GM19372 (cell line): ENCODE data around the gene UBL4A.

ENCODE experiments used
- ATAC-seq: cut with Tn5 transposase; IDR thresholded peaks from one replicate; pipeline ENCODE4 v1.9.1; 2021; ENCODE audit warnings: mild to moderate bottlenecking, low read depth, moderate library complexity; ENCODE audit not compliant: unreplicated experiment

UBL4A gene

GRCh38 chrX:154466036-154466435 lies 20.4 kb downstream of the UBL4A start:
- no peak for ATAC-seq

GRCh38 chrX:154465601-154466000 lies 20.8 kb downstream of the UBL4A start:
- ATAC-seq, result no peak

GRCh38 chrX:154464806-154465365 lies 21.5 kb downstream of the UBL4A start:
- ATAC-seq, result no peak

- ATAC-seq, result no peak
Measured at GRCh38 chrX:154463611-154464220, 22.7 kb downstream of the UBL4A start.

GRCh38 chrX:154462396-154462795 lies 24.0 kb downstream of the UBL4A start:
- ATAC-seq, result no peak

- ATAC-seq, result no peak
Measured at GRCh38 chrX:154460326-154460725, 26.1 kb downstream of the UBL4A start.

- no peak for ATAC-seq
Measured at GRCh38 chrX:154459832-154460231, 26.6 kb downstream of the UBL4A start.

GRCh38 chrX:154458954-154459778 lies 27.2 kb downstream of the UBL4A start:
- ATAC-seq, result no peak

- ATAC-seq, result peak; percentile 66
Measured at GRCh38 chrX:154458116-154458953, 28.1 kb downstream of the UBL4A start, which contains the start of gene PLXNA3. Gene PLXNA3, plus strand, starts transcription at chrX:154458281. Its CDS starts 1,903 bp downstream, at chrX:154460184.

- peak; percentile 64 for ATAC-seq
Measured at GRCh38 chrX:154457491-154458115, 28.8 kb downstream of the UBL4A start.

GRCh38 chrX:154452823-154453222 lies 33.6 kb downstream of the UBL4A start:
- ATAC-seq, result no peak

- ATAC-seq, result no peak
Measured at GRCh38 chrX:154450312-154450711, 36.1 kb downstream of the UBL4A start.

GRCh38 chrX:154449618-154450017 lies 36.8 kb downstream of the UBL4A start:
- ATAC-seq, result no peak

GRCh38 chrX:154448484-154448883 lies 37.9 kb downstream of the UBL4A start:
- ATAC-seq, result no peak

GRCh38 chrX:154446430-154446829 lies 40.0 kb downstream of the UBL4A start:
- ATAC-seq, result no peak

GRCh38 chrX:154445776-154446175 lies 40.6 kb downstream of the UBL4A start:
- no peak for ATAC-seq

- ATAC-seq, result peak; percentile 11
Measured at GRCh38 chrX:154444755-154445246, 41.6 kb downstream of the UBL4A start.

GRCh38 chrX:154443992-154444754 lies 42.2 kb downstream of the UBL4A start, which contains the start of gene FAM50A:
Gene FAM50A, plus strand, starts transcription at chrX:154444141. Its CDS starts 95 bp downstream, at chrX:154444236.
- peak; percentile 74 for ATAC-seq

- no peak for ATAC-seq
Measured at GRCh38 chrX:154443479-154443910, 42.9 kb downstream of the UBL4A start.
